HS-27A (cell line): Measurements from ENCODE around the gene STXBP5L.
"Not testable (repeated sequence)": the region's sequence is repeated elsewhere in the genome, so short reads cannot be mapped to it uniquely, and the experiment has no call there.

ENCODE experiments used
- DNase-seq: peaks from one replicate; pipeline ENCODE4 v3.0.0-alpha.2; 2012; ENCODE audit warnings: low read depth, missing footprints

The STXBP5L gene

DNA sequence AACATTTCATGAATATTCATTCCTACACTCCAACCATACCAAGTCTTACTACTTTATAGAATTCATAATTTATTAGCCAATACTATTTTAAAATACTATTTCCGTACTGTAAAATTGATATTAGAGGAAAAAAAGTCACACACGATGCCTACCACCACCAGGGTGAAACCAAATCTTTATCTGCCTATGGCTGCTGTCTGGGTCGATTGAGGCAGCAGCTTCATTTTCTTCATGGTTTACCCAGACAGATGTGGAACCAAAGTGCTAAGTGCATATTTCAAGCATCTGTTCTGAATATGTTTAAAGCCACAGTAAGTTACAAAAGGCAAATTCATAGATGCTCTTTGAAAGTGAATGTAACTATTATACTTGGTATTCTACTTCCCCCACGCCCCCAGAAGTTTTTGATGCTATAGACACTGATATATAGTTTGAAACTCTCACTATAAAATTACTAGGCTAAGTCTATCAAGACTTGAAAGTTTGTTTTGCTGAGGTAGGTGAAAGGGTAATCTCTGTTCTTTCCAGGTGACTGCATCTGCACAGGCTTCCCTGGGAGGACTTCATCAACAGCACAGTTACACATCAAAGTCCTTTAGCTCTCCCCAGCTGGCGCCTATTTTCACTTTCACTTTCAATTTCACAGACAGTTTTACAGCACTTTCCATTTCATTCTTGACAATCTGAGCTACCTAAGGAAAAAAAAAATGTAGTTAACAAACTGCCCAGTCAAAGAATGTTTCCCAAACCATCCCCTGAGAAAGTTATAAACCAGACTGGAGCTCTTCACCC is 523.9 kb downstream of the STXBP5L start:
- no peak for DNase-seq

DNA sequence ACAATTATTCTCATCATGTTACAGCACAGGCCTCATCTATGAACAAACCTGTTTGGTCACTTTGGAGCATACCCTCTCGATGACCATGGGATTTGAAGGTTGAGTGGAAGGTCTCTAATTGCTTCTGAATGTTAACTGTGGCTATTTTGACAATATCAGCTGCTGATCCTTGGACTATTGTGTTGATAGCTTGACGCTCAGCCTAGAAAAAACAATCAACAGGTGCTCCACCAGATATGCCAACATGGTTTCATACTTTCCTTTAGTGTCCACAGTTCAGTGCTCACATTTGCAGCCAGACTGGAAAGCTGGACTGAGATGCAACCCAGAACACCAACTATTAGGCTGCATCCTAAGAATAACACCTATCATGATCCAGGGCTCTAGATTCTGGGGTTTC is 528.1 kb downstream of the STXBP5L start:
- DNase-seq, result no peak

- no peak for DNase-seq
Measured at GRCh38 chr3:121436641-121437040, 528.6 kb downstream of the STXBP5L start.

- no peak for DNase-seq
Measured at GRCh38 chr3:121443456-121443855, 535.5 kb downstream of the STXBP5L start.

DNA sequence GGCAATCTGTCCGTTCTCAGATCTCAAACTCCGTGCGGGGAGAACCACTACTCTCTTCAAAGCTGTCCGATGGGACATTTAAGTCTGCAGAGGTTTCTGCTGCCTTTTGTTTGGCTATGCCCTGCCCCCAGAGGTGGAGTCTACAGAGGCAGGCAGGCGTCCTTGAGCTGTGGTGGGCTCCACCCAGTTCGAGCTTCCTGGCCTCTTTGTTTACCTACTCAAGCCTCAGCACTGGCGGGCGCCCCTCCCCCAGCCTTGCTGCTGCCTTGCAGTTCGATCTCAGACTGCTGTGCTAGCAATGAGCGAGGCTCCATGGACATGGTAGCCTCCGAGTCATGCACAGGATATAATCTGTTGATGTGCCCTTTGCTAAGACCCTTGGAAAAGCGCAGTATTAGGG is 543.7 kb downstream of the STXBP5L start:
- not testable (repeated sequence) for DNase-seq

DNA sequence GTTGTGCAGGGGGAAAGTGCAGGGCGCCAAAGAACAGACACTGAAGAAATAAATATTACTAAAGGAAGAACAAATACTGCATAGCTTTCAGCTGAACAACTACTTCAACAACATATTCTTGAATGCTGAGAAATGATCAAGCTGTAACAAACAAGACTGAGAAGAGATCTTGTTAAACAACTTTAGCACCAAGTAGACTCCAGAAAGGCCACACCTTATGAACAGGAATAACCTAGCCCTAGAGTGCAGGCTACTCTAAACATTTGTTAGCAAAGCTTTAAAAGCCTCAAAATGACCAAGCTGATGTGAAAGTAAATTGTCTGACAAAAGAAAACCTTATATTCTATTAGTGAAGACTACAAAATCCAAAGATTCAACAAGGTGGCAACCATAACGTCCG is 554.6 kb downstream of the STXBP5L start:
- DNase-seq, result no peak

- no peak for DNase-seq
Measured at GRCh38 chr3:121463745-121464144, 555.7 kb downstream of the STXBP5L start.

GRCh38 chr3:121467085-121467484 is 559.1 kb downstream of the STXBP5L start:
- DNase-seq, result no peak

DNA sequence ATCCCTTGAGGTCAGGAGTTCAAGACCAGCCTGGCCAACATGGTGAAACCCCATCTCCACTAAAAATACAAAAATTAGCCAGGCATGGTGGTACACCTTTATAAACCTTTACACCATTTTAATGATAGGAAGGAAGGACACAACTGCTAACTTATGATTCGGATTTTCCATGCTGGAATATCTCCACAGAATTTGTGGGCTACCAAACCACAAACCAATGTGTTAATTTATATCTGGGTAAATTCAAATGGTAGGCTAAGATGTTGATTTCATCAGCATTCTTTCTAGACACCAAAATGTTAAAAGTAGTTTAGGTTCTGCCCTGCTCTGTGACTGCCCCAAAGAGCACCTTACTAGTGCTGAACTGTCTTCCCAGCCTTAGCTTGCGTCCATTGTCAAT is 565.0 kb downstream of the STXBP5L start:
- DNase-seq, result no peak
